HG03103 (cell line): ENCODE results near the gene TERT.

Experiments used
- ATAC-seq: cut with Tn5 transposase; IDR thresholded peaks from one replicate; pipeline ENCODE4 v1.9.1; 2021; ENCODE audit warnings: low read depth; ENCODE audit not compliant: unreplicated experiment

The TERT gene

GRCh38 chr5:1209896-1210776 lies 84.7 kb downstream of the TERT start:
- ATAC-seq, result no peak

DNA sequence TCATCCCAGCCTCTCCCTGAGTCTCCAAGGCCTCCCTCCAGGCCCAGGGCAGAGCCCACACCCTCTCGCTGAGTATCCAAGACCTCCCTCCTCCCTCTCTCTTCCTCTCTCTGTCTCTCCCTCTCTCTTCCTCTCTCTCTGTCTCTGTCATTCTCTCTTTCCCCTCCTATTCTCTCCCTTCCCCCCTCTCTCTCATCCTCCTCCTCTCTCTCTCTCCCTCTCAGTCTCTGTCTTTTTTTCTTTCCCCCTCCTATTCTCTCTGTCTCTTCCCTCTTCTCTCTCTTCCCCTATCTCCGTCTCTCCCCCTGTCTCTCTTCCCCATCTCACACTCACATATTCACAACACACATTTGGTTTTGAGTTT lies 85.4 kb downstream of the TERT start:
- ATAC-seq, result no peak

GRCh38 chr5:1208743-1209488 lies 86.0 kb downstream of the TERT start:
- ATAC-seq, result no peak

DNA sequence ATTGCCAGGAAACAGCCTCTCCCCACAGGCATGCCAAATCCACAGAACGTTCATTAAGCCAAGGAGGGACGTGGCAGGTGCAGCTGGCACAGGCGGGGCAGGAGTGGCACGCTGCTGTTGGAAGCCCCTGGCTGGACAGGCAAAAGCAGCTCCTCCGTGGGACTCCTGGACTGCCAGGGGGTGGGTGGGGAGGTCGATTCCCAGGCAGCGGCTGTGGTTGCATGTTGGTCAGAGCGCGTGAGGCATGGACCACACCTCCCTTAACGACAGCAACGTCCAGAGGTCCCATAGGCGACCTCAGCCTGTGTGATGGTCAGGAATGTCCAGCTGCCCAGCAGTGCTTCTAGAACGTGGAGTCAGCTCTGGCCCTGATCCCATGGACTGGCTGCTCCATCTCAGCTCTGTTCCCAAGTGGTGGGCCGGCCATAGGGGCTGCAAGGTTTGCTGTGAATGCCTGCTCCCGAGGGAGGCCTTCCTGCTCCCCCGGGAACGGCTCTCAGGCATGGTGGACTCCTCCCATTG lies 86.6 kb downstream of the TERT start:
- ATAC-seq, result no peak

DNA sequence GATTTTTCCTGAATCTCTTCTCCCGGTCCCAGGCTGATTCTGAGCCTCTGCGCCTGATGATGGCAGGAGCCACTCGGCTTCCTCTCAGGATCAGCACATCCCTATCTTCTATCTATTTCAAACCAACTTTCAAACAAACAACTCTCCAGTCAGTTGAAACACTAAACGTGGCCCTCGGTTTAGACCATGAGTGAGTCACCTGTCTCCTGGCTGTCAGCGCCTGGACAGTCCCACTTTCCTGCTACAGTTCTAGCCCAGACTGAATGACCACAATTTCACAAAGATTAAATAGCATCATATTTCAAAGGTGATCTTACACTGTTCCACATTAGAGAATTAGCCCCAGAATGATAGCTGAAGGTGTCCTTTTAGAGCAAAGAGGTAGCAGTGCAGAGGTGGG lies 87.3 kb downstream of the TERT start:
- no peak for ATAC-seq

DNA sequence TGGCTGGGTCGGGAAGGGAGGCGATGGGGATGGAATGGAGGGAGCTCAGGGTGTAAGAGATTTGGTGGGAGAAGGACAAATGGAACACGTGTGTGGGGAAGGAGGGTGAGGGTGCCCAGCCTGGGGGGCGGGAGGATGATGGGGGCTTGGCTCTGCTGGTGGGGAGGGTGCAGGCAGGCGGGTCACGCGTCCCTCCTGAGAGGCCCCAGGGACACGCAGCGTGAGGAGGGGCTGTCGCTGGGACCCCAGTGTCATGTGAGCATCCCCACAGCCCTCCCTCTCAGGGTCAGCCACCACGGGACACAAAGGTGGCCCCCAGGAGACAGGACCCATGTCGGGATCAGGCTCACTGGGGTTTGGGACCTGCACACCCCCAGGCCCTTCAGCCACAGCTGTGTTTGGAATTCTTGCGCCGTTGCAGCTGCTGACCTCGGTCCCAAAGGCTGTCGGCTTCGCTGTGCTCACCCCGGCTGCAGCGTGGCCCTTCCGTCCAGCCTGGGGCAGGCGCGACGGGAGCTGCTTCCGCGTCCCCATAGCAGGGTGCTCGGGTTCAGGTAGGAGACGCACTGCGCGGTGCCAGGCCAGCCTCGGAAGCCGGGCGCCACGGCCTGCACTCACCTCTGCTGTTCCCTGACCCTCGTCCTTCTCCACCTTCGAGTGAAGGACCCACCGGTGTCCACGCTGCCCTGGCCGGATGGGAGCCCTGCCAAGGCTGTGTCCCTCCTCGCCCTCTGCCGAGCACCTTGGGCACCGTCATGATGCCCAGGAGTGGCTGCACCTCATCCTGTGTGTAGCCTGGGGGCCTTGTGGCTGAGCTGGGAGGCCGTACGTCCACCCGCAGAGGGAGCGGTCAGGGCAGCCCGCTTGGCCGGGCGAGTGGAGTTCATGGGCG lies 88.1 kb downstream of the TERT start:
- ATAC-seq, result no peak

- no peak for ATAC-seq
Measured at GRCh38 chr5:1205255-1206180, 89.3 kb downstream of the TERT start.

- ATAC-seq, result no peak
Measured at GRCh38 chr5:1204693-1205242, 90.1 kb downstream of the TERT start.

DNA sequence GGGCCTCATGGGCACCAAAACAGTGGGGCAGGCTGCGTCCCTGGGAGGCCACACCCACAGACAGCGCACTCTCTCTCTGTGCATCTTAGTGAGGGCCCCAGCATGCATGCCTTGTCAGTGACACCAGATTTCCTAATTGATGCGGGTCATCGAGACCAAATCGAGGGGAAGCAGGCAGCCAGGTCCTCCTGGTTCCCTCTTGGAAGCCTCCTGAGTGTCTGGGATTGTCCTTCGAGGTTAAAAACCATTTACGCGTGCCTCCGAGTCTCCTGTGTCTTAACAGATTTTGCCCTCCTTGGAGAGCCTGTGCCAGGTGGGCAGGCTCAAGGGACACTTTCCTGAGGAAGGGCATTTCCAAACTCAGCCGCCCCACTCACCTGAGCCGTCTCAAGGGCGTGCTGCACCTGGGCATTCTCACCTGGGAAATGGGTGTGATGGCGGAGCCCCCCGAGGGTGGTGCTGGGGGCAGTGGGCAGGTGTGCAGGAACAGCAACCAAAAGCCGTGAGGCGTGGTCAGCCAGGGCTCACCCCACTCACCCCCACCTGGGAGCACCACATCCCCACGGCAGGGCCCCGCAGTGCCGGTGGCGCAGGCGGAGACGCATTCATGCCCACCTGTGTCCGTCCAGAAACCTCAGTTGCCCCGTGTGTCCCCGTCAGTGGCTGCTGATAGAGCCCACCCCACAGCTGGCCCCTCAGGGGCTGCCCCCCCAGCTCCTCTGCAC lies 90.7 kb downstream of the TERT start:
- no peak for ATAC-seq

GRCh38 chr5:1203311-1203967 lies 91.4 kb downstream of the TERT start:
- no peak for ATAC-seq
